Type B pancreatic cell (in vitro differentiated cells): ENCODE results near the gene THSD4. TPM values are rescaled to one million over a fixed set of nuclear protein-coding genes. Genes with fewer than 3 reads are reported as not detected.

Experiments
- DNase-seq: peaks from one replicate; pipeline ENCODE4 v3.0.0; 2021; ENCODE audit warnings: mixed read lengths; ENCODE audit not compliant: unreplicated experiment; ENCODE audit errors: extremely low spot score
- H3K27ac Mint-ChIP-seq: 2 replicates; pipeline ENCODE4 v1.8.0; 2021; ENCODE audit warnings: mild to moderate bottlenecking, mixed read lengths
- H3K27me3 Mint-ChIP-seq: 2 replicates; pipeline ENCODE4 v1.8.0; 2021; ENCODE audit warnings: mixed read lengths
- H3K36me3 Mint-ChIP-seq: 2 replicates; pipeline ENCODE4 v1.8.0; 2021; ENCODE audit warnings: mixed read lengths
- H3K4me1 Mint-ChIP-seq: one replicate; pipeline ENCODE4 v1.8.0; 2021; ENCODE audit warnings: mixed read lengths; ENCODE audit not compliant: unreplicated experiment
- H3K4me3 Mint-ChIP-seq: 2 replicates; pipeline ENCODE4 v1.8.0; 2021; ENCODE audit warnings: mild to moderate bottlenecking, mixed read lengths
- H3K9me3 Mint-ChIP-seq: 2 replicates; pipeline ENCODE4 v1.8.0; 2021; ENCODE audit warnings: mixed read lengths
- CTCF ChIP-seq: fragments of 200-600 bp; sonication (generic); conservative IDR thresholded peaks from 2 replicates; pipeline ENCODE4 v1.5.0; 2021; ENCODE audit warnings: antibody characterized with exemption, mild to moderate bottlenecking
- total RNA-seq: library from RNA; stranded (reverse); gene quantifications from 2 replicates; pipeline ENCODE4 v1.2.1, GENCODE V29; 2021; ENCODE audit warnings: low replicate concordance

Gene THSD4
- total RNA-seq, 1 donor from 2014 or later: 43.3 TPM

DNA sequence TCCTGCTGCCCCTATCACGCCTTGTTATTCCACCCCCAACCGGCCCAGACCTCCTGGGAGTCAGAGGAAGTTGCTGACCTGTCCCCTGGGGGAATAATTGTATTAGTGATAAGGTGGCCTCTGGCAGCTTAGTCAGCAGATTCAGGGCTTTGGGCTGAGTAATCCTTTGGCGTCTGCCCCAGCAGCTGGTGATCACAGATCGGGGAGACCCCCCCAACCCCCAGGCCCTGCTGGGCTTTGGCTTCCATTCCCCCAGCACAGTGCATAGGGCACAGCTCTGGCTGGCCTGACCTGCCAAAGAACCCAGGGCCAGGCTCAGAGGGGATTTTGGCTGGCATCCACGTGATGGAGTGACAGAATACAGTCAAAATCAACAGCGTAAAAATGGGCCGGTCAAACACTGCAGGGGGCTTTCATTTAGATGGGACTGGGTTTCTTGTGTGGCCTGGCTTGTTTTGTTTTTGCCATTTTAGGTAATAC, 691.2 kb downstream of the THSD4 start:
- TF ChIP-seq CTCF: no peak
- H3K9me3 Mint-ChIP-seq: no peaks in the 10 kb centered on the region
- H3K4me1 Mint-ChIP-seq: peaks cover 34% of the 10 kb centered on the region
- H3K27me3 Mint-ChIP-seq: no peaks in the 10 kb centered on the region
- H3K4me3 Mint-ChIP-seq: no peak overlapping the region
- H3K27ac Mint-ChIP-seq: peak overlapping the region; percentile 50
- no peaks in the 10 kb centered on the region for H3K36me3 Mint-ChIP-seq
- no peak for DNase-seq

DNA sequence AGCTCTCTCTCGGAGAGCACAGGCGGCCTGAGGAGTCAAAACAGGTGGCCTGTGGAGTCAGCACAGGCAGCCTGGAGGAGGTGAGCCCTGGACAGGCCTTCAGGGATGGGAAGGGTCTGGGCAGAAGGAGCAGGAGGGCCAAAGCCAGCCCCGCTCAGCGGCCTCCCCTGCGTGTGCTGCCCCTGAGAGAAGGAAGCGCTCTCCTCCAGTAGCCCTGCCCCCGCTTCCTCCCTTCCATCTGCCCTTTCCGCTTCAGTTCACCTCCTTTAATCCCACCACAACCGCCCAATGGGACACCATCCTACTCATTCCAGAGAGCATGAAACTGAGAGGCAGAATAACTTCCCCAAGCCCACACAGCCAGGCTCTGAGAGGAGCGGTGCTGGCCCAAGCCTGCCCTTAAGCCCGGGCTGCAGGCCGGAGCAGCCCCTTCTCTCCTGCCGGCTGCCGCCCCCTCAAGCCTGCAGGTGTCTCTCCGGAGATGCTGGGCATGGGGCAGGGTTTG, 691.9 kb downstream of the THSD4 start:
- Mint-ChIP-seq H3K4me1 (peaks cover 34% of the 10 kb centered on the region), H3K27me3 (no peaks in the 10 kb centered on the region), H3K9me3 (no peaks in the 10 kb centered on the region), H3K27ac (peak overlapping the region; percentile 61), H3K36me3 (no peaks in the 10 kb centered on the region), H3K4me3 (peak overlapping the region; percentile 14)
- TF ChIP-seq CTCF: no peak
- no peak for DNase-seq

DNA sequence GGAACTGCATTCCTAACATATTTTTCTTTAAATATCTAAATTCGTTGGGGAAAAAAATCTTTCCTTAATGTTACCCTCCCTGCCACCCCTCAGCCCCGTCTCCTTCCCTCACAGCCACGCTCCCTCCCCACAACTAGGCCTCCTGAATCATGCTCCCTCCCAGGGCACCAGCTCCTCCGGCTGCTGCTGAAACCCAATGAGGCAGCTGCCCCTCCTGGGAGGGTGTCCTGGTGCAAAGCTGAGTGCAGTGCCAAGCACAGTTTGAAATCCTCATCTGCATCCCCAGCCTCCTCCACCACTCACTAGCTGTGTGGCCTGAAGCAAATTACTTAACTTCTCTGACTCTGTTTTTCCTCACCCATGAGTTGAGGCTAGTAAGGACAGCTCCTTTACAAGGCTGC, 692.4 kb downstream of the THSD4 start:
- no peaks in the 10 kb centered on the region for H3K27me3 Mint-ChIP-seq
- no peak for TF ChIP-seq CTCF
- H3K36me3 Mint-ChIP-seq: no peaks in the 10 kb centered on the region
- H3K27ac Mint-ChIP-seq: peak overlapping the region; percentile 61
- peaks cover 34% of the 10 kb centered on the region for H3K4me1 Mint-ChIP-seq
- no peaks in the 10 kb centered on the region for H3K9me3 Mint-ChIP-seq
- H3K4me3 Mint-ChIP-seq: peak overlapping the region; percentile 14
- DNase-seq: no peak

GRCh38 chr15:71808311-71809020, 693.2 kb downstream of the THSD4 start:
- Mint-ChIP-seq H3K27me3 (no peaks in the 10 kb centered on the region), H3K4me3 (no peak overlapping the region), H3K27ac (peak overlapping the region; percentile 61), H3K9me3 (no peaks in the 10 kb centered on the region), H3K4me1 (peaks cover 34% of the 10 kb centered on the region), H3K36me3 (no peaks in the 10 kb centered on the region)
- no peak for DNase-seq
- no peak for TF ChIP-seq CTCF

GRCh38 chr15:71809346-71809745, 694.1 kb downstream of the THSD4 start:
- H3K36me3 Mint-ChIP-seq: no peaks in the 10 kb centered on the region
- no peak overlapping the region for H3K4me3 Mint-ChIP-seq
- H3K9me3 Mint-ChIP-seq: no peaks in the 10 kb centered on the region
- H3K27me3 Mint-ChIP-seq: no peaks in the 10 kb centered on the region
- no peak for DNase-seq
- no peak for TF ChIP-seq CTCF
- peaks cover 34% of the 10 kb centered on the region for H3K4me1 Mint-ChIP-seq
- no peak overlapping the region for H3K27ac Mint-ChIP-seq
